Nephron progenitor cell (in vitro differentiated cells): ENCODE measurements around the gene ZACN.
"Not testable (repeated sequence)": the region's sequence is repeated elsewhere in the genome, so short reads cannot be mapped to it uniquely, and the experiment has no call there.

Experiments used
- DNase-seq: peaks from one replicate; pipeline ENCODE4 v3.0.0; 2021
- H3K27ac Mint-ChIP-seq: 2 replicates; pipeline ENCODE4 v1.8.0; 2021; ENCODE audit warnings: mild to moderate bottlenecking, moderate library complexity, mixed read lengths
- H3K27me3 Mint-ChIP-seq: 2 replicates; pipeline ENCODE4 v1.8.0; 2021; ENCODE audit warnings: mild to moderate bottlenecking, low read depth, mixed read lengths; ENCODE audit not compliant: poor library complexity
- H3K36me3 Mint-ChIP-seq: 2 replicates; pipeline ENCODE4 v1.8.0; 2021; ENCODE audit warnings: low read depth, mixed read lengths
- H3K4me1 Mint-ChIP-seq: 2 replicates; pipeline ENCODE4 v1.8.0; 2021; ENCODE audit warnings: mixed read lengths
- H3K4me3 Mint-ChIP-seq: 2 replicates; pipeline ENCODE4 v1.8.0; 2021; ENCODE audit warnings: mild to moderate bottlenecking, moderate library complexity, mixed read lengths
- H3K9me3 Mint-ChIP-seq: 2 replicates; pipeline ENCODE4 v1.8.0; 2021; ENCODE audit warnings: mild to moderate bottlenecking, moderate library complexity, mixed read lengths
- CTCF ChIP-seq: fragments of 200-600 bp; sonication (generic); IDR thresholded peaks from 2 replicates; pipeline ENCODE4 v1.5.0; 2021; ENCODE audit warnings: antibody characterized with exemption

ZACN gene

GRCh38 chr17:76036497-76037261, 42.3 kb upstream of the ZACN start:
- H3K27me3 Mint-ChIP-seq = peaks cover 9% of the 10 kb centered on the region
- H3K4me1 Mint-ChIP-seq = peaks cover 63% of the 10 kb centered on the region
- DNase-seq = no peak
- peaks cover 6% of the 10 kb centered on the region for H3K9me3 Mint-ChIP-seq
- H3K4me3 Mint-ChIP-seq = peak overlapping the region; percentile 29
- H3K36me3 Mint-ChIP-seq = peaks cover 37% of the 10 kb centered on the region
- TF ChIP-seq CTCF = no peak
- H3K27ac Mint-ChIP-seq = peak overlapping the region; percentile 83

GRCh38 chr17:76038050-76038449, 40.9 kb upstream of the ZACN start:
- Mint-ChIP-seq H3K4me3 (no peak overlapping the region), H3K36me3 (peaks cover 48% of the 10 kb centered on the region), H3K4me1 (peaks cover 59% of the 10 kb centered on the region), H3K27ac (peak overlapping the region; percentile 14), H3K9me3 (no peaks in the 10 kb centered on the region), H3K27me3 (peaks cover 5% of the 10 kb centered on the region)
- no peak for DNase-seq
- TF ChIP-seq CTCF = no peak

- H3K27ac Mint-ChIP-seq = peak overlapping the region; percentile 14
- peaks cover 59% of the 10 kb centered on the region for H3K4me1 Mint-ChIP-seq
- no peaks in the 10 kb centered on the region for H3K27me3 Mint-ChIP-seq
- H3K9me3 Mint-ChIP-seq = no peaks in the 10 kb centered on the region
- peak overlapping the region; percentile 58 for H3K4me3 Mint-ChIP-seq
- TF ChIP-seq CTCF = no peak
- peaks cover 59% of the 10 kb centered on the region for H3K36me3 Mint-ChIP-seq
- no peak for DNase-seq
Observed at GRCh38 chr17:76039121-76039520, 39.9 kb upstream of the ZACN start.

GRCh38 chr17:76040376-76040775, 38.6 kb upstream of the ZACN start:
- no peaks in the 10 kb centered on the region for H3K27me3 Mint-ChIP-seq
- DNase-seq = no peak
- no peak for TF ChIP-seq CTCF
- H3K27ac Mint-ChIP-seq = peak overlapping the region; percentile 10
- no peaks in the 10 kb centered on the region for H3K9me3 Mint-ChIP-seq
- H3K36me3 Mint-ChIP-seq = peaks cover 72% of the 10 kb centered on the region
- H3K4me1 Mint-ChIP-seq = peaks cover 51% of the 10 kb centered on the region
- H3K4me3 Mint-ChIP-seq = no peak overlapping the region

GRCh38 chr17:76042868-76043267, 36.1 kb upstream of the ZACN start:
- H3K27me3 Mint-ChIP-seq, DNase-seq, H3K9me3 Mint-ChIP-seq, H3K27ac Mint-ChIP-seq, H3K4me3 Mint-ChIP-seq: not testable (repeated sequence)
- Mint-ChIP-seq H3K4me1 (peaks cover 35% of the 10 kb centered on the region), H3K36me3 (peaks cover 89% of the 10 kb centered on the region)

GRCh38 chr17:76044475-76045007, 34.4 kb upstream of the ZACN start:
- peaks cover 18% of the 10 kb centered on the region for H3K4me1 Mint-ChIP-seq
- not testable (repeated sequence) for DNase-seq, H3K4me3 Mint-ChIP-seq, H3K9me3 Mint-ChIP-seq, H3K27me3 Mint-ChIP-seq, H3K27ac Mint-ChIP-seq
- peaks cover 89% of the 10 kb centered on the region for H3K36me3 Mint-ChIP-seq

- DNase-seq = no peak
- Mint-ChIP-seq H3K9me3 (no peaks in the 10 kb centered on the region), H3K27ac (no peak overlapping the region), H3K36me3 (peaks cover 90% of the 10 kb centered on the region), H3K4me3 (no peak overlapping the region), H3K4me1 (peaks cover 4% of the 10 kb centered on the region), H3K27me3 (no peaks in the 10 kb centered on the region)
- no peak for TF ChIP-seq CTCF
Observed at GRCh38 chr17:76046064-76046463, 32.9 kb upstream of the ZACN start.
